GM12878 (cell line): Measurements from ENCODE around the gene SOX12.

ENCODE experiments used
- ASH2L ChIP-seq: fragments of 300-600, 200-600 bp; sonication (generic); IDR thresholded peaks from 2 replicates; pipeline ENCODE4 v1.6.1; 2017; ENCODE audit warnings: low read depth, mild to moderate bottlenecking, borderline replicate concordance
- BHLHE40 ChIP-seq, 2 experiments: fragments of 450-650 bp in 1 of 2; IDR thresholded peaks; 2 replicates each; pipeline ENCODE4 v1.6.1; 2011 to 2017; ENCODE audit warnings: low read depth in 2 of 2, borderline replicate concordance in 1 of 2, improper control_type of control experiment in 1 of 2, low read length in 1 of 2, mild to moderate bottlenecking in 1 of 2
- BRCA1 ChIP-seq: IDR thresholded peaks from 2 replicates; pipeline ENCODE4 v1.6.1; 2011; ENCODE audit warnings: low read depth, low read length, improper control_type of control experiment
- CBFB ChIP-seq: IDR thresholded peaks from 2 replicates; pipeline ENCODE4 v1.6.1; 2016; ENCODE audit warnings: antibody characterized with exemption, low read depth
- EZH2 ChIP-seq: IDR thresholded peaks from 2 replicates; pipeline ENCODE4 v1.6.1; 2012; ENCODE audit warnings: low read depth, mild to moderate bottlenecking, control low read depth, inconsistent platforms, low read length, borderline replicate concordance; ENCODE audit not compliant: control insufficient read depth
- FOXM1 ChIP-seq: IDR thresholded peaks from 2 replicates; pipeline ENCODE4 v1.6.1; 2012; ENCODE audit warnings: low read depth, mild to moderate bottlenecking, inconsistent platforms, low read length, moderate library complexity
- POLR2A ChIP-seq: IDR thresholded peaks from 2 replicates; pipeline ENCODE4 v1.6.1; 2011; ENCODE audit warnings: low read depth, mild to moderate bottlenecking, low read length
- POLR2AphosphoS5 ChIP-seq: IDR thresholded peaks from 2 replicates; pipeline ENCODE4 v1.6.1; 2011; ENCODE audit warnings: mild to moderate bottlenecking, low read length, inconsistent platforms
- SMAD1 ChIP-seq: fragments of 450-650 bp; IDR thresholded peaks from 2 replicates; pipeline ENCODE4 v1.6.1; 2018; ENCODE audit warnings: mild to moderate bottlenecking, low read depth; ENCODE audit not compliant: partially characterized antibody
- TCF7 ChIP-seq: IDR thresholded peaks from 2 replicates; pipeline ENCODE4 v1.6.1; 2014; ENCODE audit warnings: antibody characterized with exemption, borderline replicate concordance
- YBX1 ChIP-seq: fragments of 450-650 bp; IDR thresholded peaks from 2 replicates; pipeline ENCODE4 v1.6.1; 2016; ENCODE audit warnings: antibody characterized with exemption
- TF ChIP-seq, protein P1 (sequence below), 3 experiments: IDR thresholded peaks in 2 of 3; conservative IDR thresholded peaks in 1 of 3; 2 replicates each; pipeline ENCODE4 v1.5.1; 2011; ENCODE audit warnings: low read depth in 3 of 3, low read length in 3 of 3, mild to moderate bottlenecking in 3 of 3, control low read depth in 2 of 3, moderate library complexity in 2 of 3, inconsistent platforms in 1 of 3, mixed read lengths in 1 of 3; ENCODE audit not compliant: control insufficient read depth in 2 of 3, insufficient read depth in 1 of 3; ENCODE audit errors: extremely low read depth in 1 of 3
- TF ChIP-seq, protein P2 (sequence below): IDR thresholded peaks from 2 replicates; pipeline ENCODE4 v1.6.1; 2012; ENCODE audit warnings: low read depth, low read length, improper control_type of control experiment

DNA sequence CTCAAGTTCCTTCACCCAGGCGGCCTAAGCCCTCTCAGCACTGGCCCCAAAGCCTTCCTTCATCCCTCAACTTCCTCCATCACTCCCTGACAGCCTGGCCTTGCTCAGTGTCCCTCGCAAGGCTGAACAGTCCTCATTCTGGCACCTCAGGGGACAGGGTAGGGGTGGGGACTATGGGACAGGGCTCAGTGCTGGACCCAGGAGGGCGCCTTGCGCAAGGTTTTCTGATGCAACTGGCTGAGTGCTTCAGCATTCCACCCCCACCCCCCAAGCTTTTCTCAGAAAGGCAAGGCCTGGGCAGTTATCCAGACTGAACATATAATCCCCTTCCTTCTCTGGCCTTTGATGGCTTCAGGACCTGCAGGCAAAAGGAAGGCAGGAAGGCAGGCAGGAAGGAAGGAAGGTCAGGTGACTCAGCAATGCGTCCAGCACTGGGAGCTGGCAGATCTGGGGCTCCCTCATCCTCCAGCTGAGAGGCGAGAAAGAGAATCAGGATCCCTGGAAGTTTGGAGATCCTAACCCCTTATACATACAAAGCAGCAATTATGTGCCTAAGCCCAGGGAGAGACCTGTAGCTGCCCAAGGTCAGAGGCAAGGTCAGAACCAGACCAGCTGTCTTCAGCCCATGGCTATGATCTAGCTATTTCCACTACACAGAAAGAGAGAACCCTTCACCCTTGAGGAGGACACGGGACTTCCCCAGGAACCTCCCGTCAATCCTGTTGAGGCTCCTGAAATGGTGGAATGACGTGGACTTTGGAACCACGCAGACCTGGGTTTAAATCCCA, 46.6 kb downstream of the SOX12 start:
- TF ChIP-seq EZH2 (no peak), ASH2L (no peak), FOXM1 (no peak), BHLHE40 (IDR thresholded peaks at IDR 0.05; ENCODE audit: borderline replicate concordance in 1 of 2, low read depth in 2 of 2, low read length in 1 of 2) (no peak), SMAD1 (no peak), CBFB (no peak), POLR2A (no peak), POLR2AphosphoS5 (no peak), TCF7 (no peak), BRCA1 (no peak), YBX1 (no peak)
- TF ChIP-seq, protein P1, sequence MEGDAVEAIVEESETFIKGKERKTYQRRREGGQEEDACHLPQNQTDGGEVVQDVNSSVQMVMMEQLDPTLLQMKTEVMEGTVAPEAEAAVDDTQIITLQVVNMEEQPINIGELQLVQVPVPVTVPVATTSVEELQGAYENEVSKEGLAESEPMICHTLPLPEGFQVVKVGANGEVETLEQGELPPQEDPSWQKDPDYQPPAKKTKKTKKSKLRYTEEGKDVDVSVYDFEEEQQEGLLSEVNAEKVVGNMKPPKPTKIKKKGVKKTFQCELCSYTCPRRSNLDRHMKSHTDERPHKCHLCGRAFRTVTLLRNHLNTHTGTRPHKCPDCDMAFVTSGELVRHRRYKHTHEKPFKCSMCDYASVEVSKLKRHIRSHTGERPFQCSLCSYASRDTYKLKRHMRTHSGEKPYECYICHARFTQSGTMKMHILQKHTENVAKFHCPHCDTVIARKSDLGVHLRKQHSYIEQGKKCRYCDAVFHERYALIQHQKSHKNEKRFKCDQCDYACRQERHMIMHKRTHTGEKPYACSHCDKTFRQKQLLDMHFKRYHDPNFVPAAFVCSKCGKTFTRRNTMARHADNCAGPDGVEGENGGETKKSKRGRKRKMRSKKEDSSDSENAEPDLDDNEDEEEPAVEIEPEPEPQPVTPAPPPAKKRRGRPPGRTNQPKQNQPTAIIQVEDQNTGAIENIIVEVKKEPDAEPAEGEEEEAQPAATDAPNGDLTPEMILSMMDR (IDR thresholded peaks at IDR 0.05 in 2 of 3, conservative IDR thresholded peaks at IDR 0.05 in 1 of 3; ENCODE audit: control insufficient read depth in 2 of 3, extremely low read depth in 1 of 3, insufficient read depth in 1 of 3, low read depth in 3 of 3, low read length in 3 of 3): no peak
- TF ChIP-seq, protein P2, sequence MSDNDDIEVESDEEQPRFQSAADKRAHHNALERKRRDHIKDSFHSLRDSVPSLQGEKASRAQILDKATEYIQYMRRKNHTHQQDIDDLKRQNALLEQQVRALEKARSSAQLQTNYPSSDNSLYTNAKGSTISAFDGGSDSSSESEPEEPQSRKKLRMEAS: no peak
